Measurements from ENCODE around the gene SLC10A3. TPM values are rescaled to one million over a fixed set of nuclear protein-coding genes. Genes with fewer than 3 reads are reported as not detected.

The SLC10A3 gene
- total and polyA plus RNA-seq, 2 donors (not counting 3 experiments of a cell fraction or from before 2014, with no cell fraction given): 21.9 to 22.6 TPM

GRCh38 chrX:154508384-154508745 lies 17.9 kb upstream of the SLC10A3 start:
- no peak overlapping the region for H3K9ac ChIP-seq (replicated peaks; ENCODE audit: extremely low read depth, insufficient read depth, low read length)
- no peak overlapping the region for H2AFZ ChIP-seq (ENCODE audit: low read depth, low read length)
- CTCF ChIA-PET: no interaction called here
- H3K9me1 ChIP-seq (replicated peaks; ENCODE audit: control insufficient read depth, extremely low read depth, insufficient read depth, low read length): no peaks in the 10 kb centered on the region
- H3K36me3 ChIP-seq (ENCODE audit: control insufficient read depth in 2 of 2, extremely low read depth in 1 of 2, insufficient read depth in 2 of 2, low read length in 2 of 2): no peaks in the 10 kb centered on the region
- no peak for TF ChIP-seq POLR2A (IDR thresholded peaks at IDR 0.05; ENCODE audit: low read depth, low read length)
- no peak for TF ChIP-seq CTCF (IDR thresholded peaks at IDR 0.05; ENCODE audit: extremely low read depth in 1 of 2, insufficient read depth in 1 of 2, low read depth in 1 of 2, low read length in 2 of 2)
- TF ChIP-seq FOS (IDR thresholded peaks at IDR 0.05; ENCODE audit: borderline replicate concordance, insufficient read depth, low read length): no peak
- TF ChIP-seq MYC (IDR thresholded peaks at IDR 0.05; ENCODE audit: low read depth, low read length): no peak
- TF ChIP-seq POLR2AphosphoS5 (IDR thresholded peaks at IDR 0.05; ENCODE audit: insufficient read depth, low read depth, low read length): no peak
- no peak for TF ChIP-seq EZH2 (IDR thresholded peaks at IDR 0.05; ENCODE audit: borderline replicate concordance, low read depth, low read length, severe bottlenecking)
- TF ChIP-seq GATA2 (IDR thresholded peaks at IDR 0.05; ENCODE audit: insufficient read depth, insufficient read length, low read depth, low read length): no peak
- POLR2A ChIA-PET: no interaction called here
- H3K4me2 ChIP-seq (ENCODE audit: insufficient read depth, low read length): no peak overlapping the region
- H3K79me2 ChIP-seq (ENCODE audit: control insufficient read depth, insufficient read depth, low read length): no peaks in the 10 kb centered on the region
- DNase-seq (ENCODE audit: low read depth, low spot score): no peak
- no peaks in the 10 kb centered on the region for H4K20me1 ChIP-seq (replicated peaks; ENCODE audit: control insufficient read depth, extremely low read depth, insufficient read depth, low read length)
- BruUV-seq (replicated peaks): no TSS peak
- peaks cover 6% of the 10 kb centered on the region for H3K4me1 ChIP-seq (ENCODE audit: control insufficient read depth, extremely low read depth, insufficient read depth, low read length)
- H3K27ac ChIP-seq (ENCODE audit: insufficient read depth, low read depth, low read length): no peak overlapping the region
- dilution Hi-C loops (cut with MboI; ENCODE audit: extremely low pct_ligation_motif_present, low sequenced_read_pairs) (no loop called here), intact Hi-C loops (cut with micrococcal nuclease) (no loop called here)
- H3K27me3 ChIP-seq (ENCODE audit: control insufficient read depth in 2 of 2, insufficient read depth in 2 of 2, low read length in 2 of 2): no peaks in the 10 kb centered on the region
- no peak for FAIRE-seq
- no peak overlapping the region for H3K4me3 ChIP-seq (replicated peaks in 1 of 3; ENCODE audit: insufficient read depth in 1 of 3, low read depth in 1 of 3, low read length in 3 of 3)
- H3K9me3 ChIP-seq (replicated peaks; ENCODE audit: control insufficient read depth, insufficient read depth, low read length): no peaks in the 10 kb centered on the region
